Adipocyte (in vitro differentiated cells): ENCODE measurements around the gene KLHDC4.

ENCODE experiments used
- DNase-seq: peaks from one replicate; pipeline ENCODE4 v3.0.0-alpha.2; 2015; ENCODE audit warnings: low read depth
- H3K27me3 ChIP-seq: replicated peaks from 2 replicates; pipeline ENCODE4 v1.7.0; 2013; ENCODE audit warnings: mild to moderate bottlenecking, low read length, moderate library complexity; ENCODE audit not compliant: control insufficient read depth, insufficient read depth
- H3K36me3 ChIP-seq: 2 replicates; pipeline ENCODE4 v1.7.0; 2013; ENCODE audit warnings: low read length, mild to moderate bottlenecking, moderate library complexity; ENCODE audit not compliant: control insufficient read depth, insufficient read depth, severe bottlenecking
- H3K4me1 ChIP-seq: 2 replicates; pipeline ENCODE4 v1.7.0; 2013; ENCODE audit warnings: mild to moderate bottlenecking, low read length, moderate library complexity; ENCODE audit not compliant: control insufficient read depth, insufficient read depth
- H3K4me3 ChIP-seq: 2 replicates; pipeline ENCODE4 v1.7.0; 2013; ENCODE audit warnings: mild to moderate bottlenecking, low read length, moderate library complexity
- H3K9ac ChIP-seq: 2 replicates; pipeline ENCODE4 v1.7.0; 2013; ENCODE audit warnings: mild to moderate bottlenecking, low read length, moderate library complexity
- H3K9me3 ChIP-seq: 2 replicates; pipeline ENCODE4 v1.7.0; 2013; ENCODE audit warnings: mild to moderate bottlenecking, low read length, moderate library complexity; ENCODE audit not compliant: control insufficient read depth

The KLHDC4 gene

GRCh38 chr16:87740909-87741424, 24.8 kb downstream of the KLHDC4 start:
- Histone ChIP-seq H3K9ac (no peak overlapping the region), H3K9me3 (no peaks in the 10 kb centered on the region), H3K36me3 (peaks cover 21% of the 10 kb centered on the region), H3K4me1 (no peaks in the 10 kb centered on the region), H3K4me3 (no peak overlapping the region), H3K27me3 (no peaks in the 10 kb centered on the region)
- no peak for DNase-seq

- Histone ChIP-seq H3K9ac (no peak overlapping the region), H3K36me3 (peaks cover 21% of the 10 kb centered on the region)
- DNase-seq, result no peak
These were observed 25.3 kb downstream of the KLHDC4 start for GRCh38 chr16:87740441-87740840.

DNA sequence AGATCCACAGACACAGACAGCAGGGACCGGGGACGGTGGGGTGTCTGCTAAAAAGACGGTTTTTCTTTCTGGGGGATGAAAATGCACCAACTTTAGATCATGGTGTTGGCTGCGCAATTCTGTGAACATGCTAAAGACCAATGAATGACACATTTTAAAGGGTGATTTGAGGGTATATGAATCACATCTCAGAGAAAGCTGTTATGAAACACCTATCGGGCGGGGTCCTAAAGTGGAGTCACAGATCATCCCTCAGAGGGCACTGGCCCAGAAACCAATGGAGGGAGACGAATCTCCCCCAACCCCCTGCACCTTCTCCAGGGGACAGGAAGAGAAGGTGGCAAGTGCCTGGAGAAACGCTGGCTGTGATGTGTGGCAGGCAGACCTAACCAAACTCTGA, 26.0 kb downstream of the KLHDC4 start:
- H3K9ac ChIP-seq, result no peak overlapping the region
- H3K9me3 ChIP-seq, result no peaks in the 10 kb centered on the region
- no peaks in the 10 kb centered on the region for H3K4me1 ChIP-seq
- no peaks in the 10 kb centered on the region for H3K27me3 ChIP-seq
- no peak overlapping the region for H3K4me3 ChIP-seq
- DNase-seq, result no peak
- H3K36me3 ChIP-seq, result peaks cover 21% of the 10 kb centered on the region

More at GRCh38 chr16:87740441-87740840, 25.3 kb downstream of the KLHDC4 start:
- H3K27me3 ChIP-seq, result no peaks in the 10 kb centered on the region
- no peaks in the 10 kb centered on the region for H3K9me3 ChIP-seq
- no peaks in the 10 kb centered on the region for H3K4me1 ChIP-seq
- H3K4me3 ChIP-seq, result no peak overlapping the region

DNA sequence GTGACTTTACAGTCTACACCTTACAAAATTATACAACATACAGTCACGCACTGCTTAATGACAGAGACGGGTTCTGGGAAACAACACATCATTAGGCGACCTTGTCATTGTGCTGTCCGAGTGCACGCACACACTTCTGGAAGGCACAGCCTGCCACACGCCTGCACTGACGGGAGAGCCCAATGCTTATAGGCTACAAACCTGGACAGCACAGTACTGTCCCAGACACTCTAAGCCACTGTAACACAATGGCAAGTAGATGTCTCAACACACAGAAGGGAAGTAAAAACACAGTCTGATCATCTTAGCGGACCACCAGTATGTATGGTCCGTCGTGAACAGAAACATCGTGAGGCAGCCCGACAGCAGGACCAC, 29.8 kb downstream of the KLHDC4 start:
- DNase-seq, result no peak
- H3K4me1 ChIP-seq, result no peaks in the 10 kb centered on the region
- no peaks in the 10 kb centered on the region for H3K27me3 ChIP-seq
- H3K9ac ChIP-seq, result no peak overlapping the region
- H3K4me3 ChIP-seq, result no peak overlapping the region
- H3K36me3 ChIP-seq, result peaks cover 14% of the 10 kb centered on the region
- H3K9me3 ChIP-seq, result no peaks in the 10 kb centered on the region

DNA sequence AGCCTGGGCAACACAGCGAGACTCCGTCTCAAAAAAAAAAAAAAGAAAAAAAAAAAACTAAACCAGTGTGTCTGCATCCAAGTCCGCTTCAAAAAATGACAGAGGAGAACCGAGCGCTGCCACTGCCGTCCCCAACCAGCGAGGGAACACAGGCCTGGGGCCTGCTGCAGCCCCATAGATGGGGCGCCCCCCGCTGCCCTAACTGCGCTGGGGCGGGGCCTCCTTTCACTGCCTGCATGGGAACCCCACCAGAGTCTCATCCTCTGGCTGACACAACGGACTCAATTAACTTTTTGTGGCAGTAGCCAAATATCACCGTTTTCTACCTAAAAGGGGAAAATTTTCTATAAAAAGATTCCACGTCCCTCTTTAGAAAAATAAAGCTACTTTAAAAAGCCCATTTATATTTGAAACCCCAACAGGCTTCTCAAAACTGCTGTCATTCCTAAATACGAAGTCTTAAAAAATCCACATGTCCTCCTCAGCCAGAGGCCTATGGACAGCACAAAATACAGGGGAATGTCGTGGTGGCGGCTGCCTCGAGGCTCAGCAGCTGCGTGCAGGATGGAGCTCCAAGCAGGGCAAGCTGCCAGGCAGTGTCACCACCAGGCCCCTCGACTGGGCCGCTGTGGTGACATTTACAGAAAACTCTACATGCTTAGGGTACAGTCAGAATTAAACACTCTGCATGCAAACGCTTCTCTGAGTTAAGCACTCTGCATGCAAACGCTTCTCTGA, 30.3 kb downstream of the KLHDC4 start:
- Histone ChIP-seq H3K36me3 (peaks cover 12% of the 10 kb centered on the region), H3K9ac (no peak overlapping the region)
- DNase-seq, result no peak

DNA sequence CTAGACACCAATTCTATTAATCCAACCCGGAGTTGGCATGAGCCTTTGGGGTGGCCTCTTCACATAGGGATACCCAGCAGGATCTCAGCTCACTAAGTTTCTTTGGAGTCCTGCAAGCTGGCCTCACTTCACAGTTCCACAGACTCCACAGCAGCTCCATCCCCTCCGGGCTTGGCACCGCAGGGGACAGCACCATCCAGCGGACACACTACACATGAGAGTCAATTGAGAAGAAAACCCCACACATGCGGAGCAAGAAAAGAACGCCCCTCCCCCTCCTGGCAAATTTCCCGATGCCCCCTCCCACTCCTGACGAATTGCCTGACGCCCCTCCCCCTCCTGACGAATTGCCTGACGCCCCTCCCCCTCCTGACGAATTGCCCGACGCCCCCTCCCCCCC, 31.1 kb downstream of the KLHDC4 start:
- H3K9ac ChIP-seq, result no peak overlapping the region
- H3K4me3 ChIP-seq, result no peak overlapping the region
- H3K36me3 ChIP-seq, result peaks cover 17% of the 10 kb centered on the region
- DNase-seq, result no peak
- no peaks in the 10 kb centered on the region for H3K4me1 ChIP-seq
- H3K27me3 ChIP-seq, result no peaks in the 10 kb centered on the region
- H3K9me3 ChIP-seq, result no peaks in the 10 kb centered on the region

More for the DNA sequence above, 30.3 kb downstream of the KLHDC4 start:
- no peaks in the 10 kb centered on the region for H3K27me3 ChIP-seq
- no peak overlapping the region for H3K4me3 ChIP-seq
- H3K4me1 ChIP-seq, result no peaks in the 10 kb centered on the region
- H3K9me3 ChIP-seq, result no peaks in the 10 kb centered on the region

DNA sequence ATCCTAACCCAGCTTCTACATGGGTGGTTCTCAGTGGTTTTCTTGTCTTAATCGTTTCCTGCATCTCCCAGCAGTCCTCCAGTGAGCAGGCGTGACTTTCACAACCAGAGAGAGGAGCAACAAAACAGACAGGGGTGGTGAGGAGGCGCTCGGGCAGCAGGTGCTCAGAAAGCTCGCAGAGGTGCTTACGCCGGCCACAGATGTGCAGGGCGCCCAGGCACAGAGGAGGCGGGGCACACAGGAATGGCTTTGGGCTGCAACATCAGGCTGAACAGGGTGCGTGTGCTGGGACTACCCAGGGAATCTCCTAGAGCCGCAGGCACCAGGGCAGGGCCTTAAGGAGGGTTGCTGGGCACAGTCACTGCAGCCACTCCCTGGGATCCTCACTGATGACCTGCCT, 32.6 kb downstream of the KLHDC4 start:
- no peak for DNase-seq
- H3K36me3 ChIP-seq, result peaks cover 23% of the 10 kb centered on the region
- H3K9me3 ChIP-seq, result no peaks in the 10 kb centered on the region
- no peak overlapping the region for H3K4me3 ChIP-seq
- H3K27me3 ChIP-seq, result no peaks in the 10 kb centered on the region
- no peak overlapping the region for H3K9ac ChIP-seq
- H3K4me1 ChIP-seq, result no peaks in the 10 kb centered on the region

DNA sequence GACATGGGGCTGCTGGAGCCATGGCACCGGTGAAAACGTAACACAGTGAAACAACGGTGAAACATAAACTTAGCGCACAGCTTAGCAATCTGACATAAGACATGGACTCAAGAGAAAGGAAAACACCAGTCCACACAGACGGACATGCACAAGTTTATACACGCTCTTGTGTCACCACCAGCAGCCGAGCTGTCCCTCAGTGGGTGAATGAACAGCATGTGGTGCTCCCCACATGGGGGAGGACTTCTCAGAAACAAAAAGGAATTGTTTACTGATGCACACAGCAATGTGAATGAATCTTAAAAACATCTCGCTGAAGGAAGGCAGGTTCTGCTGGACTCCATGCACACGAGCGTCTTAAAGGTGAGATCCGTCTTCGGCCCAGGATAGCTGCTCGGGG, 34.2 kb downstream of the KLHDC4 start:
- Histone ChIP-seq H3K4me1 (no peaks in the 10 kb centered on the region), H3K9me3 (no peaks in the 10 kb centered on the region), H3K36me3 (peaks cover 21% of the 10 kb centered on the region), H3K9ac (no peak overlapping the region), H3K4me3 (no peak overlapping the region), H3K27me3 (no peaks in the 10 kb centered on the region)
- no peak for DNase-seq

DNA sequence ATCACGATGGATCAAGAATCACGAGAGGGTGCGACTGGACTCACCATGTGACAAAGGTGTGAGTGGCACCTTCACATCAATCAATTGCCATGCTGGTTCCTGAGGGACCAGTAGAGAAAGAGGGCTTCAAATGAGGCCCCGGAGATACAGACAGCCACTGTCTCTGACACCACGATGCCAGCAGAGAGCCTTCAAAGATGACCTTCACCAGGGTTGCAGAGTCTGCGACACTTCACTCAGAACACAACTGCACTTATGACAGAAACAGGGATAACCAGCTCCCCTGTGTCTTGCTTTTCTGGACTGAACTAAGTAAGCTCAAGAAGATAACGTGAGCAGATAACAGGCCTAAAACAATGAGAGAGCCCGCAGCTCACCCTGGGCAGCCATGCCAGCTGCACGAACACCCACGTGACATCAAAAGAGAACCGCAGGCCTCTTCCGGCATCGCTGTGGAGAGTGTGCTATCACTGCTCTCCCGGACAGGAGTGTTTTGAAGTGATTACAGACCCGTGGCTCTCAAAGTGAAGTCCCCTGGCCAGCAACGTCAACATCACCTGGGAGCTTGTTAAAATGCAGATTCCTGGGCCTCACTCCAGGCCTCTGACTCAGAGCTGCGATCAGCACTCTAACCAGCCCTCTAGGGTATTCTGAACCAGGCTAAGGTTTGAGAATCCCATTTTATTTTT, 36.4 kb downstream of the KLHDC4 start:
- Histone ChIP-seq H3K4me1 (no peaks in the 10 kb centered on the region), H3K9ac (no peak overlapping the region), H3K27me3 (no peaks in the 10 kb centered on the region), H3K9me3 (no peaks in the 10 kb centered on the region), H3K36me3 (peaks cover 14% of the 10 kb centered on the region), H3K4me3 (no peak overlapping the region)
- DNase-seq, result no peak

DNA sequence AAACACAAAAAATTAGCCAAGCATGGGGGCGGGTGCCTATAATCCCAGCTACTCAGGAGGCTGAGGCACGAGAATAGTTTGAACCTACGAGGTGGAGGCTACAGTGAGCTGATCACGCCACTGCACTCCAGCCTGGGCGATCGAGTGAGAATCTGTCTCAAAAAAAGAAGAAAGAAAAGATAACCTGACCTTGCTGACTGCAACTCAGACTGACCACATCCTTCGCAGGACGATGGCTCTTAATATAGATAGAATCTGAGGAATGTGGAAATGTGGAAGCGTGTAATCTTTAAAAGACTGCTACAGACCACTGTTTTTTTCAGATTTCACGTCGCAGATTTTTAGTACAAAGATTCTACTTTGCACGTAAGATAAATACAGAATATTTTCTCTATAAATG, 37.8 kb downstream of the KLHDC4 start:
- DNase-seq, result peak; percentile 36
- no peaks in the 10 kb centered on the region for H3K9me3 ChIP-seq
- H3K36me3 ChIP-seq, result peaks cover 14% of the 10 kb centered on the region
- H3K27me3 ChIP-seq, result no peaks in the 10 kb centered on the region
- H3K4me3 ChIP-seq, result no peak overlapping the region
- H3K9ac ChIP-seq, result no peak overlapping the region
- H3K4me1 ChIP-seq, result no peaks in the 10 kb centered on the region

- Histone ChIP-seq H3K4me3 (no peak overlapping the region), H3K9me3 (no peaks in the 10 kb centered on the region), H3K4me1 (no peaks in the 10 kb centered on the region), H3K27me3 (no peaks in the 10 kb centered on the region), H3K36me3 (peaks cover 14% of the 10 kb centered on the region), H3K9ac (no peak overlapping the region)
- no peak for DNase-seq
These were observed 38.4 kb downstream of the KLHDC4 start for GRCh38 chr16:87727346-87727745.
